DMS153 treated with DMSO at 0.1 percent for 48 hours (cell line): ENCODE data around the gene SURF6.

Experiments used
- DNase-seq: peaks from one replicate; lab custom pipeline; 2025; ENCODE audit not compliant: unreplicated experiment; lab: John Stamatoyannopoulos, UW

SURF6 gene

GRCh38 chr9:133368249-133368881, 32.4 kb upstream of the SURF6 start:
- DNase-seq: peak; percentile 71

- DNase-seq: no peak
Measured at GRCh38 chr9:133367778-133368177, 31.8 kb upstream of the SURF6 start.

GRCh38 chr9:133367221-133367620, 31.2 kb upstream of the SURF6 start:
- DNase-seq: no peak

- DNase-seq: no peak
Measured at GRCh38 chr9:133366435-133366834, 30.4 kb upstream of the SURF6 start.

- no peak for DNase-seq
Measured at GRCh38 chr9:133362359-133363044, 26.5 kb upstream of the SURF6 start.

- no peak for DNase-seq
Measured at GRCh38 chr9:133361507-133362092, 25.6 kb upstream of the SURF6 start.

- no peak for DNase-seq
Measured at GRCh38 chr9:133360400-133361393, 24.7 kb upstream of the SURF6 start.

- DNase-seq: no peak
Measured at GRCh38 chr9:133359399-133360175, 23.6 kb upstream of the SURF6 start.

- no peak for DNase-seq
Measured at GRCh38 chr9:133357656-133358055, 21.7 kb upstream of the SURF6 start.

GRCh38 chr9:133356391-133357091, 20.6 kb upstream of the SURF6 start, which contains the start of the genes SURF1 and SURF2:
Gene SURF1, minus strand, starts transcription at chr9:133356487. Its CDS starts 34 bp downstream, at chr9:133356453.
Gene SURF2, plus strand, starts transcription at chr9:133356550. Its CDS starts 43 bp downstream, at chr9:133356593.
- peak; percentile 66 for DNase-seq

- no peak for DNase-seq
Measured at GRCh38 chr9:133355881-133356357, 19.9 kb upstream of the SURF6 start.

GRCh38 chr9:133354766-133355165, 18.8 kb upstream of the SURF6 start:
- no peak for DNase-seq

- DNase-seq: no peak
Measured at GRCh38 chr9:133353548-133353947, 17.6 kb upstream of the SURF6 start.

GRCh38 chr9:133352635-133353340, 16.8 kb upstream of the SURF6 start:
- no peak for DNase-seq

- no peak for DNase-seq
Measured at GRCh38 chr9:133351908-133352634, 16.1 kb upstream of the SURF6 start.

- no peak for DNase-seq
Measured at GRCh38 chr9:133351526-133351907, 15.5 kb upstream of the SURF6 start.

GRCh38 chr9:133349965-133350616, 14.1 kb upstream of the SURF6 start:
- no peak for DNase-seq
